ENCODE results near the gene CCL21. TPM values are rescaled to one million over a fixed set of nuclear protein-coding genes. Genes with fewer than 3 reads are reported as not detected.

CCL21 gene
- total and polyA plus RNA-seq, 2 of the 13 experiments (the other 11 are each of a cell fraction or from before 2014, with no cell fraction given): not detected

DNA sequence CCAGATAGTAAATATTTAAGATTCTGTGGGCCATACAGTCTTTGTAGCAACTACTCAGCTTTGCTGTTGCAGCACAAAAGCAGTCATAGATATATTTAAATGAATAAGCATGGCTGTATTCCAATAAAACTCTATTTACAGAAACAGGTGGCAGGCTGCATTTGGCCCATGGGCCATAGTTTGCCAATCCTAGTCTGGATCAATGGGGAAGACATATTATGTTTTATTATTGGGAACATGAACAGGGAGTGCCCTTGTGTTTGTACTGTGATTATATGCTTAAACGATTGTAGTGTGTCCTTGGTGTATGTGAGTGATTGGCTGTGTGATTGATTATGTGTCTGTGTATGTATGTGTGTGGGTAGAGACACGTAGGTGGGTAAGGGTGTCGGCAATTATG lies 35.5 kb downstream of the CCL21 start (continued):
- TF ChIP-seq, protein P1, sequence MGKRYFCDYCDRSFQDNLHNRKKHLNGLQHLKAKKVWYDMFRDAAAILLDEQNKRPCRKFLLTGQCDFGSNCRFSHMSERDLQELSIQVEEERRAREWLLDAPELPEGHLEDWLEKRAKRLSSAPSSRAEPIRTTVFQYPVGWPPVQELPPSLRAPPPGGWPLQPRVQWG (CRISPR knock-in tag; IDR thresholded peaks at IDR 0.05; ENCODE audit: borderline replicate concordance, low read depth): no peak
- no peak for TF ChIP-seq ZNF367 (CRISPR knock-in tag; IDR thresholded peaks at IDR 0.05; ENCODE audit: borderline replicate concordance)
- TF ChIP-seq, protein P2, sequence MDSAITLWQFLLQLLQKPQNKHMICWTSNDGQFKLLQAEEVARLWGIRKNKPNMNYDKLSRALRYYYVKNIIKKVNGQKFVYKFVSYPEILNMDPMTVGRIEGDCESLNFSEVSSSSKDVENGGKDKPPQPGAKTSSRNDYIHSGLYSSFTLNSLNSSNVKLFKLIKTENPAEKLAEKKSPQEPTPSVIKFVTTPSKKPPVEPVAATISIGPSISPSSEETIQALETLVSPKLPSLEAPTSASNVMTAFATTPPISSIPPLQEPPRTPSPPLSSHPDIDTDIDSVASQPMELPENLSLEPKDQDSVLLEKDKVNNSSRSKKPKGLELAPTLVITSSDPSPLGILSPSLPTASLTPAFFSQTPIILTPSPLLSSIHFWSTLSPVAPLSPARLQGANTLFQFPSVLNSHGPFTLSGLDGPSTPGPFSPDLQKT (CRISPR knock-in tag; IDR thresholded peaks at IDR 0.05; ENCODE audit: borderline replicate concordance): no peak
- TF ChIP-seq ZNF770 (CRISPR knock-in tag; IDR thresholded peaks at IDR 0.05): no peak
- no peak for TF ChIP-seq SATB2 (CRISPR knock-in tag; IDR thresholded peaks at IDR 0.05)
- TF ChIP-seq ZNF761 (CRISPR knock-in tag; conservative IDR thresholded peaks at IDR 0.05): no peak

- no peak overlapping the region for H2AFZ ChIP-seq (ENCODE audit: low read length)
- no peak for ATAC-seq
- intact Hi-C loops (cut with micrococcal nuclease; ENCODE audit: unreplicated experiment): no loop called here
- TF ChIP-seq, protein P3, sequence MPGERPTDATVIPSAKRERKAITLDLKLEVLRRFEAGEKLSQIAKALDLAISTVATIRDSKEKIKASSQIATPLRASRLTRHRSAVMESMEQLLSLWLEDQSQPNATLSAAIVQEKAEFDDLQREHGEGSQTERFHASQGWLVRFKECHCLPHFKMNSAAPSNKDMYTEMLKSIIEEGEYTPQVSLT (CRISPR knock-in tag; IDR thresholded peaks at IDR 0.05; ENCODE audit: borderline replicate concordance, low read depth): no peak
- no peak for TF ChIP-seq ZMAT3 (CRISPR knock-in tag; conservative IDR thresholded peaks at IDR 0.05)
- no peak for TF ChIP-seq HNF4G (IDR thresholded peaks at IDR 0.05; ENCODE audit: borderline replicate concordance, low read depth, low read length)
- no peak for TF ChIP-seq HNF4G (CRISPR knock-in tag; IDR thresholded peaks at IDR 0.05; ENCODE audit: borderline replicate concordance, low read depth)
- TF ChIP-seq ARNT2 (CRISPR knock-in tag; IDR thresholded peaks at IDR 0.05; ENCODE audit: low read depth): no peak
- no peak for TF ChIP-seq ZBTB49 (CRISPR knock-in tag; IDR thresholded peaks at IDR 0.05; ENCODE audit: borderline replicate concordance)
These were observed 38.6 kb downstream of the CCL21 start for GRCh38 chr9:34671307-34671706.

More at GRCh38 chr9:34671307-34671706, 38.6 kb downstream of the CCL21 start:
- peaks cover 6% of the 10 kb centered on the region; the same call in 1 of the 2 replicates for H3K4me1 ChIP-seq (ENCODE audit: insufficient read depth, low read length)
- H3K9ac ChIP-seq (ENCODE audit: insufficient read depth, low read depth, low read length): no peak overlapping the region
- no peak overlapping the region for H3K4me2 ChIP-seq (ENCODE audit: low read depth, low read length)
- 40% methylated on average over 1 of the region's 1 CpG for WGBS (ENCODE audit: low lambda C conversion rate)
- no peak for FAIRE-seq
- no peaks in the 10 kb centered on the region for H4K20me1 ChIP-seq (ENCODE audit: insufficient read depth, low read length)
- BruUV-seq (replicated peaks): no TSS peak
- no peak overlapping the region for H3K27ac ChIP-seq (ENCODE audit: extremely low read length, insufficient read depth, low read length)
- no peaks in the 10 kb centered on the region for H3K36me3 ChIP-seq (replicated peaks in 1 of 2; ENCODE audit: control insufficient read depth in 1 of 2, insufficient read depth in 2 of 2, low read length in 2 of 2)
- in situ Hi-C loops (cut with HindIII; ENCODE audit: extremely low pct_ligation_motif_present, low pct_unique_long_range_greater_than_20kb): no loop called here
- no peaks in the 10 kb centered on the region for H3K9me3 ChIP-seq (ENCODE audit: low read length)
- DNase-seq (ENCODE audit: low spot score): no peak
- CTCF ChIA-PET (ENCODE audit: low intra/inter-chr PET ratio, low total read pairs): no interaction called here
- no peak overlapping the region for H3K4me3 ChIP-seq (replicated peaks in 1 of 3; ENCODE audit: insufficient read depth in 1 of 3, low read depth in 2 of 3, low read length in 3 of 3)
- H3K79me2 ChIP-seq (ENCODE audit: insufficient read depth, low read length): no peaks in the 10 kb centered on the region
- no peaks in the 10 kb centered on the region for H3K27me3 ChIP-seq (ENCODE audit: control insufficient read depth in 1 of 2, insufficient read depth in 2 of 2, low read length in 2 of 2)
- POLR2A ChIA-PET: no interaction called here
